Embryonic facial prominence (tissue), 1 donor: ENCODE results near the gene MYMK.

Source experiments
- DNase-seq: peaks from one replicate; pipeline ENCODE4 v3.0.0-alpha.2; 2016; ENCODE audit errors: extremely low spot score

Gene MYMK

DNA sequence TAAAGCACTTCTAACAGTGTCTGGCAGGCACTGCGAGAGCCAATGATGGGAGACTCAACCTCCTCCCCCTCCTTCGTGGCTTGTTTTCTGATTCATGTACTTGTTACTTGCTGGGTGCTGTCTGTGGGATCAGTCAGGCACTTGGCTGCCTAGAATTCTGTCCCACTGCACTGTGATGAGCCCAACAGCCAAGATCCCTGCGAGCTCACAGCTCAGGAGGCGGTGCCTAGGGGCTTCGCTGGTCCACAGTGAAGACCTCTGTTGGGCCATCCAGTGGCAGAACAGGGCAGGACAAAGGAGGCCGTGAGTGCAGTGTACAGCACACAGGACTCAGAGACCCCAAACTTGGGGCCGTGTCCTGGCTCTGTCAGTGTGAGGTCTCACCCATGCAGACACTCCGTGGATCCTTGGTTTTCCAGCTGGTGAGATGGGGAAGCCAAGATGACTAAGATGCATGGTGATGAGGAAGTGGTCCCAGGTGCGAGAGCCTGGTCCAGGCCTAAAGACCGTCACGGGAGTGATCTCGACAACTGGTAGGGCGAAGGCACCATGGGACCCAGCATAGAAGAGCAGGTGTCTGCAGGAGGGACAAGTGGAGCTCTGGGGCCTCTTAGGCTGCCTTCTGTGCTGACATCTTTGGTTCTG, 19.5 kb downstream of the MYMK start:
- DNase-seq: no peak

- DNase-seq: no peak
Measured at GRCh38 chr9:133502112-133502511, 22.6 kb downstream of the MYMK start.

- no peak for DNase-seq
Measured at GRCh38 chr9:133499892-133500270, 24.9 kb downstream of the MYMK start.

GRCh38 chr9:133499132-133499891, 25.4 kb downstream of the MYMK start:
- no peak for DNase-seq

DNA sequence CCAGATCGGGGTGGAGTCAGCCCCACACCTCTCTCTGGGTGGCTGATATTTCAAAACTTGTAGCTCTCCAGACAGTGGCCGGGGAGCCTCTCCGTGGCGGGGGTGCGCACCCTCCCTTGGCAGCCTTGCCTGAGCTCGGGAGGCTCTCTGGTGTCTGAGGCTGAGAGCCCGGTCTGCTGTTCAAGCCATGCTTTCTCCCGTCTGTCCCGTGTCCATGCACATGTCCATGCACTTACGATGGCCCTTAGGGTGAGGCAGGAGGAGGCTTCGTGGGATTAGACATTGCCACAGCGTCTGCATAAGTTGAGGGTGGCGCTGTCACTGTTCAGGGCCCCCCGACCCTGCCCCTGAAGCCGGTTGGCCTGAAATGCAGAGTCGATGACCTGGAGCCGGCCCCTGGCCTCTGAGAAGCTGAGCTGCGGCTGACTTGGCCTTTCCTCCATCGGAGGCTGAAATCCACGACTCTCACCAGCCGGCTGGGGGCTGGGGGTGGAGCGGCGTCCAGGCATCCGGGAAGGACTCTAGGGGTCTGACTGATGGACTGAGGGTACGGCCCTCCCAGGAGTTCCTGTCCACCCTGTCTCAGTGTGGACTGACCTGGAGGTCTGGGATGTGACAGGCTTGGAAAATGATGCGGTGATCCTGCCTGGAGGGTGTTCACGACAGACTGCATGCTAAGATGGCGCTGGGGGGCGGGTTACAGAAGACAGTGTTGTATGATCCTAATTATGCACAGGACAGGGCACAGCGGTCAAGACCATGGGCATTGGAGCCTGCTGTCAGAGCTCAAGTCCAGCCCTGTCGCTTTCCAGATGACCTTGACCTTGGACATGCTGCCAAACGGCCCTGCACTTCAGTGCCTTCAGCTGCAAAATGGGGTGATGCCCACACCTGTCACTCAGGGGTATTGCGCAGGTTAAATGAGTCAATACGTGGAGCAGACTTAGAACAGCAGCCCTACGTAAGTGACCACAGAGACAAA, 27.6 kb downstream of the MYMK start:
- DNase-seq: no peak

GRCh38 chr9:133495327-133496293, 29.1 kb downstream of the MYMK start:
- no peak for DNase-seq

- DNase-seq: no peak
Measured at GRCh38 chr9:133494636-133495326, 30.0 kb downstream of the MYMK start.

DNA sequence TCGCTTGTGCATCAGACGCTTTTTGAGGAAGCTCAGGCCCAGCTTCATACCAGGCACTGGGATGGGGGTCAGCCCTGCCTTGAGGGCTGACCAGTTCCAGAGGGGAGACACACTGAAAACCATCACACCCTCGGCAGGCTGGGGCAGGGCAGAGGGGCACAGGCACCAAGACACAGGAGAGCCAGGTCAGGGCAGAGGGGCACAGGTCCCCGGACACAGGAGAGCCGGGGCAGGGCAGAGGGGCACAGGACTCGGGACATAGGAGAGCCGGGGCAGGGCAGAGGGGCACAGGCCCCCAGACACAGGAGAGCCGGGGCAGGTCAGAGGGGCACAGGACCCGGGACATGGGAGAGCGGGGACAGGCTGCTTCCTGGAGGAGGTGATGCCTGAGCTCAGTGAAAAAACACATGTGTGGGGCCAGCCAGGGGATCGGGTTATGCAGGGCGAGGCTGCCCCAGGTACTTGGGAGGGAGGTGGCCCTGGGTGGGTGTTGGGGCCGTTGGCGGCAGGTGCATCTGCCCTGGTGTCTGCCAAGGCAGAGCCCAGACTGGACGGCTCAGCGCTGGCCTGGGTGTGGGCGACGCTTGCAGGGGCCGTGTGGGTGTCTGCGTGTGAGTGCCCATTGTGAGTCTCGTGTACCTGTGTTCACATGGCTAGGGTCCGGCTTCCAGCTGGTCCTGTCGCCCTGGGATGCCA, 30.8 kb downstream of the MYMK start:
- DNase-seq: no peak

DNA sequence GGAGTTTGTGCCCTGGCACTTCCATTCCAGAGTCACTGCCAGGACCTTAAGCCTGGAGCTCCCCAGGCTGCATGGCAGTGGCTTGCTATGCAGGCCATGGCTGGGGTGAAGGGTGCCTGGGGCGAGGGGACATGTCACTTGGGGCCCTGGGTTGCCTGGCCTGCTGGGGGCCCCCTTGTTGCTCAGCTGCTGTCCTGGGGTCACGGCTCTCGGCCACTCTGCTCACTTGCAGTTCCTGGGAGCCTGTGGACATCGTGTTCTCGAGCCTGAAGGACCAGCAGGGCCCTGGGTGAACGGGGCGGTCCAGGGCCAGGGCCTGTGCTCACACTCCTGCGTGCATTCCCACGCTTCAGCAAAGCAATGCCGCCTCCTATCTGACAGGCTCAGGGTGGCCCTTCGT, 31.3 kb downstream of the MYMK start:
- no peak for DNase-seq

DNA sequence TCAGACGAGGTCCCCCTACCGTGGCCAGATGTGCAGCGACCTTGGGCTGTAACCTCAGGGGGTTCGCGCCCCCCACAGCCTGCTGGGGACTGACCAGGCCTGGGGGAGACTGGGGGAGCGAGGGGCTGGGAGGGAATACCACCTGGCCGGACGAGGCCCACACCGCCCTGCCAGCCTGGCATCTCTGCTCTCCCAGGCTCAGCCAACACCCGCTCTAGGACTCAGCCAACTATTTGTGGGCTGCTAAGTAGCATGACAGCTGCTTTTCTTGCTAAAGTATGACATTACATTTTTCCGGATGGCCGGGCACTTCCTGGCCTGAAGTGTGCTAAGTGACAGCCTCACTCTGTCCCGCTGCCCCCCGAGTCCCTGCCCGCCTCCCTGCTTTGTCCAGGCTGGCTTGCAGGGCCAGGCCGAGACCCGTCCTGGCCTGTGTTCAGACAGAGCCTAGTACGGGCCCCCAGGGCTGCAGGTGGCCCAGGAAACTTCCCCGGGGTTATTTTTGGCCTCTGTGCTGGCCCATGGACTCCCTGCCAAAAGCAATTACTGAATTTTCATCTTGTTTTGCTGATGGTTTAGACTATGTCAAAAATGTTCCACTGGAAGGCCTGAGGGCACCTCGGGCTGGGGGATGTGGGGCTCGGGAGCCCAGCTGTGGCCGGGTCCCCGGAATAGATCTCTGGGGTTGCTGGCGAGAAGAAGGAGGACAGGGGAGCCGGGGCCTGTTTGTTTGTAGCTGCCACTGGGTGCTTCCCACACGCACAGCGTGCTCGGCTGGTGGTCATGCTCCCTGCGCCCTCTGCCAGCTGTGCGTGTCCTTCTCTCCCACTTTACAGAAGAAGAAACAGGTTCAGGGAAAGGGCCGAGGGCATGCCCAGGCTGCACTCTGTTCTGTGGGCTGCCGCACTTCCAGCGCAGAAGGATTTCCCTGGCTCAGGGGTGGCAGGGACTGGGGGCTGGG, 32.4 kb downstream of the MYMK start:
- DNase-seq: no peak

- DNase-seq: no peak
Measured at GRCh38 chr9:133491656-133491925, 33.2 kb downstream of the MYMK start.

DNA sequence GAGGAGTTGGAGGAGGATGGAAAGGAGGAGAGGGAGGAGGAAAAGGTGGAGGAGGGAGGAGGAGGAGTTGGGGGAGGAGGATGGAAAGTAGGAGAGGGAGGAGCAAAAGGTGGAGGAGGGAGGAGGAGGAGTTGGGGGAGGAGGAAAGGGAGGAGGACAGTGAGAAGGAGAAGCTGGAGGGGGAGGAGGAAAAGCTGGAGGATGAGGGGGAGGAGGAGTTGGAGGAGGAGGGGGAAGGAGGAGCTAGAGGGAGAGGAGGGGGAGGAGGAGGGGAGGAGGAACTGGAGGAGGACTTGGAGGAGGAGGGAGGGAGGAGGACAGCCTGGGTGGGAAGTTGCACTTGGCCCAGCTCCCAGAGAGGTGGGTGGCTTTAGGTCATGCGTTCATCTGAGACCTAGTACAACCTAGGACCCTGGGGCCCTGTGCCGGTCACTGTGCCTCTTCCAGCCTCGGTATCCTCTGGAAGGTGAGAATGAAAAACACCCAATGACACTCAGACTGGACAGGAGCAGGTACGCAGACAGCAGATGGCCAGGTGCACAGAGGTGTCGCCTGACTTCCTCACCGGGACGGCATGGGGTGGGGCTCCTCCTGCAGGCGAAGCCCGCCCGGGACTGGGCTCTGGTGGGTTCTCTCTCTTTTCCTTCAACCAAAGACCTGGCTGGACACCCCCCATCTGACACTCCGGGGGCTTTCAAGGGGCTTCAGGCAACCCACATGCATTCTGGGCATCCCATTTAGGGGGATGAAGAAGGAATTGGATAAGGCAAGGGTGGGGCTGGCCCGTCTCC, 33.7 kb downstream of the MYMK start:
- DNase-seq: no peak

- DNase-seq: no peak
Measured at GRCh38 chr9:133490201-133490681, 34.5 kb downstream of the MYMK start.

GRCh38 chr9:133489253-133490190, 35.2 kb downstream of the MYMK start:
- DNase-seq: no peak

DNA sequence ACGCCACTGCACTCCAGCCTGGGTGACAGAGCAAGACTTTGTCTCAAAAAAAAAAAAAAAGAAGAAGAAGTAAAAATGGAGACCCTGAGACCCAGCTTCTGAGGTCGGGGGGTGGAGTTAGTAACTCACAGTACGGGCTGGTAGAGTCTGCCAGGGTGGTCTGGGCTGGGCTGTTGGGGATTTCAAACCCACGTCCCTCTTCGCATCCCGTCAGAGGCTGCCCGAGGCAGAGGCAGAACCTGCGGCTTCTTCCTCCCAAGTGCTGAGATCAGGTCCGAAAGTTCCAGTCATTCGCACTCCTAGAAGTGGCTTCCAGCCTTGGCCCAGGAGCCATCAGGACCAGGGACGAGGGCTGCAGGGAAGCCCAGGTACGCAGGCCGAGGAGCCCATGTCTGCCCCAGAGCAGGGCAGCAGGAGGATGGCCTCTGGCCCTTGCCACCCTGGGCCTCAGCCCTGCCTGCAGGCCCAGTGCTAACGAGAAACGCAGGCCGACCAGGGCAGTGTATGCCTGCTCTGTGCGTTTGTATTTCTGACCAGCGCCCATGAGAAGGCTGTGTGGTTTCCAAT, 36.0 kb downstream of the MYMK start:
- DNase-seq: no peak

DNA sequence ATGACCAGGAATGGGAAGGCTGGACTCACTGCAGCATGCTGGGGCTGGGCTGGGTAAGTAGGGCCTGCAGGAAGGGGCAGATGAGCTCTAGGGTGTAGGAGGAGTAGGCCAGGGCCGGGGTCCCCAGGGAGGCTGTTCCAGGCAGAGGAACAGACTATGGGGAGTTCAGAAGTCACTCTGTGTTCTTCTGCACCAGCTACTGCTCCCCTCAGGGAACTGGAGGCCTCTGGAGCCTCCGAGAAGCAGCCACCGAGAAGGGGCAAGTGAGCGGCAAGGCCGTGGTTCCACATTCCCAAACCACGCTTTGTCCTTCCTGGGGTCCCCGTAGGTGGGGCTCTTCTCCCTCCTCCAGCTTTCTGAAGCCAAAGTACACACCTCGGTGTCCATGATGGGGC, 37.4 kb downstream of the MYMK start:
- no peak for DNase-seq
